Islet precursor cell (in vitro differentiated cells): Measurements from ENCODE around the gene COQ10A.
"Not testable (repeated sequence)": the region's sequence is repeated elsewhere in the genome, so short reads cannot be mapped to it uniquely, and the experiment has no call there.

Source experiments
- DNase-seq: peaks from one replicate; pipeline ENCODE4 v3.0.0-alpha.2; 2018

COQ10A gene

GRCh38 chr12:56282030-56282429 lies 15.3 kb downstream of the COQ10A start:
- no peak for DNase-seq

GRCh38 chr12:56282579-56282978 lies 15.8 kb downstream of the COQ10A start:
- no peak for DNase-seq

- DNase-seq = not testable (repeated sequence)
These were observed 17.5 kb downstream of the COQ10A start for GRCh38 chr12:56284263-56284662.

- DNase-seq = no peak
These were observed 19.5 kb downstream of the COQ10A start for GRCh38 chr12:56286044-56286830.

GRCh38 chr12:56288705-56289387 lies 22.1 kb downstream of the COQ10A start:
- DNase-seq = no peak

- no peak for DNase-seq
These were observed 27.1 kb downstream of the COQ10A start for GRCh38 chr12:56293795-56294194.

GRCh38 chr12:56296295-56296694 lies 29.6 kb downstream of the COQ10A start:
- no peak for DNase-seq

GRCh38 chr12:56297400-56297799 lies 30.7 kb downstream of the COQ10A start:
- no peak for DNase-seq

- no peak for DNase-seq
These were observed 32.1 kb downstream of the COQ10A start for GRCh38 chr12:56298828-56299227.

- DNase-seq = no peak
These were observed 32.6 kb downstream of the COQ10A start for GRCh38 chr12:56299308-56299852.

GRCh38 chr12:56299853-56300643 lies 33.3 kb downstream of the COQ10A start, which contains the start of gene CS:
TSS of gene CS (minus strand) at chr12:56300330. CDS start at chr12:56300201, 129 bp downstream.
- peak; percentile 100 for DNase-seq

GRCh38 chr12:56300644-56301464 lies 34.1 kb downstream of the COQ10A start:
- no peak for DNase-seq

GRCh38 chr12:56304276-56304675 lies 37.5 kb downstream of the COQ10A start:
- DNase-seq = no peak

GRCh38 chr12:56304872-56305590 lies 38.3 kb downstream of the COQ10A start:
- DNase-seq = no peak

- DNase-seq = no peak
These were observed 40.7 kb downstream of the COQ10A start for GRCh38 chr12:56307221-56307965.

- no peak for DNase-seq
These were observed 42.0 kb downstream of the COQ10A start for GRCh38 chr12:56308714-56309113.

- no peak for DNase-seq
These were observed 44.3 kb downstream of the COQ10A start for GRCh38 chr12:56311003-56311402.

- peak; percentile 69 for DNase-seq
These were observed 48.5 kb downstream of the COQ10A start for GRCh38 chr12:56315249-56315621.

- peak; percentile 100 for DNase-seq
These were observed 49.1 kb downstream of the COQ10A start, which contains the start of gene CNPY2 for GRCh38 chr12:56315622-56316473. TSS of gene CNPY2 (minus strand) at chr12:56315988. CDS start at chr12:56315217, 771 bp downstream.

- no peak for DNase-seq
These were observed 50.9 kb downstream of the COQ10A start for GRCh38 chr12:56317675-56318074.
